ENCODE results near the gene OOSP4A. TPM values are rescaled to one million over a fixed set of nuclear protein-coding genes. Genes with fewer than 3 reads are reported as not detected.
A peak's percentile ranks its signal among the peaks of the same experiment; 100 is the strongest.

The OOSP4A gene
- total RNA-seq, result not detected
- long read RNA-seq, result 0 reads

- no peak for DNase-seq
- no peak within 1 kb of the TSS for H3K4me3 ChIP-seq
- intact Hi-C loops (cut with DNase I), result no loop called here
- no peaks in the 10 kb centered on the region for H3K27me3 ChIP-seq (ENCODE audit: low read depth)
- no peak for TF ChIP-seq CTCF (IDR thresholded peaks at IDR 0.05)
- no peak within 1 kb of the TSS for H3K27ac ChIP-seq
- no peaks in the 10 kb centered on the region for H3K9me3 ChIP-seq
- H3K4me1 ChIP-seq, result no peaks in the 10 kb centered on the region
- ATAC-seq, result no peak
- no peaks in the 10 kb centered on the region for H3K36me3 ChIP-seq
Measured at GRCh38 chr11:59963733-59964132, at the start of gene OOSP4A. Gene OOSP4A (plus strand): TSS chr11:59964033. CDS start chr11:59964033, 0 bp downstream.

GRCh38 chr11:59918480-59918879, 45.4 kb upstream of the OOSP4A start:
- no peaks in the 10 kb centered on the region for H3K27me3 ChIP-seq (ENCODE audit: low read depth)
- DNase-seq, result no peak
- intact Hi-C loops (cut with DNase I), result no loop called here
- H3K9me3 ChIP-seq, result peaks cover 17% of the 10 kb centered on the region
- no peaks in the 10 kb centered on the region for H3K36me3 ChIP-seq
- TF ChIP-seq CTCF (IDR thresholded peaks at IDR 0.05), result no peak
- H3K4me3 ChIP-seq, result no peak overlapping the region
- no peak for ATAC-seq
- H3K27ac ChIP-seq, result no peak overlapping the region
- no peaks in the 10 kb centered on the region for H3K4me1 ChIP-seq

GRCh38 chr11:59918987-59919589, 44.7 kb upstream of the OOSP4A start:
- H3K4me3 ChIP-seq, result no peak overlapping the region
- H3K4me1 ChIP-seq, result no peaks in the 10 kb centered on the region
- peak; percentile 35 for TF ChIP-seq CTCF (IDR thresholded peaks at IDR 0.05)
- ATAC-seq (no peak), DNase-seq (no peak)
- H3K27ac ChIP-seq, result no peak overlapping the region
- intact Hi-C loops (cut with DNase I), result no loop called here
- H3K36me3 ChIP-seq, result no peaks in the 10 kb centered on the region
- peaks cover 23% of the 10 kb centered on the region for H3K9me3 ChIP-seq
- no peaks in the 10 kb centered on the region for H3K27me3 ChIP-seq (ENCODE audit: low read depth)

GRCh38 chr11:59923813-59924212, 40.0 kb upstream of the OOSP4A start:
- Histone ChIP-seq H3K9me3 (peaks cover 38% of the 10 kb centered on the region), H3K27ac (no peak overlapping the region), H3K36me3 (no peaks in the 10 kb centered on the region), H3K27me3 (ENCODE audit: low read depth) (no peaks in the 10 kb centered on the region), H3K4me3 (no peak overlapping the region), H3K4me1 (no peaks in the 10 kb centered on the region)
- TF ChIP-seq CTCF (IDR thresholded peaks at IDR 0.05), result no peak
- DNase-seq (no peak), ATAC-seq (no peak)
- intact Hi-C loops (cut with DNase I), result no loop called here

GRCh38 chr11:59931688-59932087, 32.1 kb upstream of the OOSP4A start:
- intact Hi-C loops (cut with DNase I), result no loop called here
- H3K9me3 ChIP-seq, result no peaks in the 10 kb centered on the region
- no peak for TF ChIP-seq CTCF (IDR thresholded peaks at IDR 0.05)
- no peak overlapping the region for H3K27ac ChIP-seq
- H3K27me3 ChIP-seq (ENCODE audit: low read depth), result no peaks in the 10 kb centered on the region
- no peaks in the 10 kb centered on the region for H3K36me3 ChIP-seq
- no peak overlapping the region for H3K4me3 ChIP-seq
- H3K4me1 ChIP-seq, result no peaks in the 10 kb centered on the region
- ATAC-seq, result no peak
- no peak for DNase-seq
